DMS153 (cell line): ENCODE measurements around the gene HNRNPA3.
"Not testable (repeated sequence)": the region's sequence is repeated elsewhere in the genome, so short reads cannot be mapped to it uniquely, and the experiment has no call there.

Experiments
- DNase-seq: peaks from one replicate; lab custom pipeline; 2025; lab: John Stamatoyannopoulos, UW

The HNRNPA3 gene

GRCh38 chr2:177234267-177234666, 21.7 kb downstream of the HNRNPA3 start:
- no peak for DNase-seq

DNA sequence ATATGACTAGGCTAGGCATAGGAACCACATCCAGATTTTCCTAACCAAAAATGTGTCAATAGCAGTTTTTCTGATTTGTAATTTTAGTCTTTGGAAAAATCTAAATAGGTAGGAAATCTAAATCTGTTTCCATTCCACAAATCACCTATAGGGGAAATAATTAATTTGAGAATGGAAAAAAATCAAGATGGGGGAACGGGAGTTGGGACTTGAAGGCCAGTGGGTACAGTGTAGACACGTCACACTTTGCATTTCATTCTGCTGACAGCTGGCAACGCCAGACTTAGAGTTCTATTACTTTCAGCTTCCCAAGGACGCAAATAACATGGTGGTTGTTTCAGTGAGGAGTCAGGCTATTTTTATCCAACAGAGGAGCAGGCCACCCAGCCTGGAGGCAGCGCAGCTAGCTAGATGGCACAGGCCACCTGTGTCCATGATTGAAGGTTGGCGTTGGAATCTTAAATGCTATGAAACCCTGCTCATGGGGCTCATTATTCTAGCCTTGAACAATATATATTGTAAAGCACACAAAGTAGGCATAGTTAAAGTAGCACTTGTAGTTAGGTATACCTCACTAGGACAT, 23.4 kb downstream of the HNRNPA3 start:
- no peak for DNase-seq

GRCh38 chr2:177237932-177238331, 25.3 kb downstream of the HNRNPA3 start:
- DNase-seq = no peak

DNA sequence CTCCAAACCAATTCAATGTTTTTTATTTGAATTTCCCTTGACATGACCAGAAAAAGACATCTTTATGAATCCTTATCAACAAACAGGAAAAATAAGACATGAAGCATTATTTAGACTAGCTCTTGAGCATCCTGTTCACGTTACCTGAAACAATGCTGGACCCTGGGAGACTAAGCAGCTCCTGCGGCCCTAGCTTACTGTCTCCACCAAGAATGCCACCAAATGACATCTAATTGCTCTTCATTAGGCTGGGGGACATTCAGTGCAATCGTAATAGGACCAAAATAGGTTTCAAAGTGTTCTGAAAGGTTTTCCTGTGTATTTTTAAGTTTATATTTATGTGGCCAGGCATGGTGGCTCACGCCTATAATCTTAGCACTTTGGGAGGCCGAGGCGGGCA, 26.5 kb downstream of the HNRNPA3 start:
- DNase-seq = no peak

- DNase-seq = peak; percentile 86
These were observed 27.5 kb downstream of the HNRNPA3 start for GRCh38 chr2:177239932-177240630.

DNA sequence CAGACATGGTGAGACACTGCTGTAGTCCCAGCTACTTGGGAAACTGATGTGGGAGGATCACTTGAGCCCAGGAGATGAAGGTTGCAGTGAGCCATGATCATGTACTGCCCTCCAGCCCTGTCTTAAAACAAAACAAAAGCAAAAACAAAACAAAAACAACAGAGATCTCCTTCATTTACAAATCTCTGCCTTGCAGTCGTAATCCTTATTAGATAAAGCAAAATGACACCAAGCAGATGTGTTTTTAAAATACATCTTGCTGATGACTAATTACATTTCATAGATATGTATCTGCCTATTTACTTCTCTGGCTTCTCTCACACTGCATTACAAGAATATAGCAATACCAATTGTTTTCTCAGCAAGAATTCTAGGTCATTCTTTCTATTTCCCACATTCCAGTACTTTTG, 29.1 kb downstream of the HNRNPA3 start:
- no peak for DNase-seq

DNA sequence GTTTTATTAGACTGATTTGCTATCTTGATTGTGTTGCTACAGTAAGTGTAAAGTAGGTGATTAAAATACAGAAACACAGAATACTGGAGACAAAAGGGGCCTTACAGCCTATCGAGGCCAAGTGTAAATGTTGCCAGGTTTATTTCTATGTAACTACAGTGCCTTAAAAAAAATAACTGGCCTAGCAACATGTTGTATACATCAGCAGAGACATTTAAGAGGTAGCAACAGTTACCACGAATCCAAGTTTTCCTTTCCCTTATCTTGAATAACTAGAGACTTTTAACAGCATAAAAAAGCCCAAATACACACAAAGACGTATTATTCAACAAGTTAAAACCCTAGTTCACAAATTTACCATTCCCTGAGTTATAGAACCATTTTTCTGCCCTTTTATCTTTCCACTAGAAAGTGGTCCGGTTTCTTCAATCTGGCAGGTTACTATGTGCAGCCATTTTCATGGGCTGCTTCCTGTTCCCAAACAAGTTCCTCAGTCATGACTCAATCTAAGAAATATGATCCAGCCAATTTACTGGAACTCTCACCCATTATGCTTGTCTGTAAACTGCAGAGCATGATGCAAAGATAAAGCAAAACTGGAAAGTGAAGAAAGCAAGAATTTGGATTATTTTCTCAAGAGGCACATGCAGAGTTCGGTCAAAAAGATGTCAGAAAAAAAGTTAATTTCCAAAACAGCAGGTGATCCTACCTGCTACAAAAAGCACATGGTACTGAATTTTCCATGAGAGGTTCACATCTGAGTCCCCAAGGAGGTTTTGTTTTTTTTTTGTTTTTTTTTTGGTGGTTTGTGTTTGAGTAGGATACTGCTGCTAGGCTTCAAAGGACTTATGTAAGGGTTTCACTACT, 29.8 kb downstream of the HNRNPA3 start:
- peak; percentile 63 for DNase-seq

DNA sequence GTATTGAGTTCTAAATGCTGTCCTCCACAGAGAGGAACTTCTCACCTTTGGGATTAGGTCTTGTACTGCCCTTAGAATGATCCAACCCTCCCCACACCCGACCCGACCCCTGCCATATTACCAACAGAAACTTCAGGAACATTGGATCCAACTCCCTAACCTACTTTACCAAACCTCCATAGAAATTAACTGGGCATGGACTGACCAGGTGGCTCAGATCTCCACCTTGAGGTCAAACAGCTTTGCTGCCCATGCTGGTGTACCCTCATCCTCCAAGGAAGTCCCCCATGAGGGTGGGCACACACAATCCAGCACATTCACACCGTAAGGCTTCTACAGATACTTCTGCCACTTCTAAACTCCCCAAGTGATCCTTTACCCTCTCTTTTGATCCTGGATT, 30.5 kb downstream of the HNRNPA3 start:
- DNase-seq = no peak

GRCh38 chr2:177243476-177243875, 30.9 kb downstream of the HNRNPA3 start:
- DNase-seq = no peak

DNA sequence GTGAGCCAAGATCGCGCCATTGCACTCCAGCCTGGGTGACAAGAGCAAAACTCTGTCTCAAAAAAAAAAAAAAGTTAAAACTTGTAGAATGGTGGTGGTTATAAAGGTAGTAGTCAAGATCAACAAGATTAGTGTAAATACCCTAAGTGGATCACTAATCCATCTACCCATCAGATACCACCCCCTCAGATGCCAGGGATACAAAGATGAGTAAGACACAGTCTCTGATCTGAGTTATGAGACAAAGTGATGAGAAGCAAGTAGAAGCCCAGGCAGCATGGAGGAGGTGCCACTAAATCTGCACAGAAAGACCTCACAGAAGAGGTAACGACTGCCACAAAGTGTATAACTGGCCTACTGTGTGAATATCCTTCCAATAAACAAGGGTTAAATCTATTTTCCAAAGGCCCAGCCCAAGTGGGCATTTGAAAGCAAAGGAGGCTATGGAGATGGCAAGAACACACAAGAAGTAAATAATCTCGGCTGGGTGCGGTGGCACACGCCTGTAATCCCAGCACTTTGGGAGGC, 31.7 kb downstream of the HNRNPA3 start:
- no peak for DNase-seq

DNA sequence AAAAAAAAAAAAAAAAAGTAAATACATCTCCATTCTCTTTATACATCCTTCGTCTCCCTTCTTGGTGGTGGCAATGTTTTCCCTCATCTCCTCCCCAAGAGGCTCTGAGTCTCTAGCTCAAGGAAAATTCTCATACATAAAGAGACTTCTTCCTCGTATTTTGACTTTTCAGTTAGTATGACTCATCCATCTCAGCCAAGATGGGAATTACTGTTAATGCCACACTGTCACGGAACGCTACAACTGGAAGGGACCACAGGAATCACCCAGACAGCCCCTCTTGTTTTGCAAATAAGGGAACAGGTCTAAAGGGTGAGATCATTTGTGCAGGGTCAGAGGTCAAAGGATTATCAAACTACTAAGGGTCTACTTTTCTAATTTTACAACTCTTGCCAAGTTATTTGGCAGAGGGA, 32.4 kb downstream of the HNRNPA3 start:
- no peak for DNase-seq

DNA sequence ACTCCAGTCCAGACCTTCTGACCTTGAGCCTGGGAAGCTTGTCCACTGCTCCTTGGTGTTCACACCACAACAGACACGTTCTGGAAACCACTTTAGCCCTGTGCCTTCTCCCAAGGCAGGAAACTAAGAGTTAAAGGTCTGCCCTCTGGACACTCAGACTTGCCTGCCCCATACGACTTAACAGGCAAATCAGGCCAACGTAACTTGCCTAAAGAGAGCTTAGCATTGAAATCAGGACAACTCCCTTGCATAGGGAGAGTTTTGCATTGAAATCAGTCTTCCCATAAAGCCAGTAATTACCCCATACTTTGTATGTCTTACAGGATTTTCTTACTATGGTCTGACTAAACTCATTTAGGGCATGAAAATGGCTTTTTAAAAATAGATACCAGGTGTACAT, 33.4 kb downstream of the HNRNPA3 start:
- no peak for DNase-seq

GRCh38 chr2:177246523-177247030, 34.0 kb downstream of the HNRNPA3 start:
- not testable (repeated sequence) for DNase-seq

DNA sequence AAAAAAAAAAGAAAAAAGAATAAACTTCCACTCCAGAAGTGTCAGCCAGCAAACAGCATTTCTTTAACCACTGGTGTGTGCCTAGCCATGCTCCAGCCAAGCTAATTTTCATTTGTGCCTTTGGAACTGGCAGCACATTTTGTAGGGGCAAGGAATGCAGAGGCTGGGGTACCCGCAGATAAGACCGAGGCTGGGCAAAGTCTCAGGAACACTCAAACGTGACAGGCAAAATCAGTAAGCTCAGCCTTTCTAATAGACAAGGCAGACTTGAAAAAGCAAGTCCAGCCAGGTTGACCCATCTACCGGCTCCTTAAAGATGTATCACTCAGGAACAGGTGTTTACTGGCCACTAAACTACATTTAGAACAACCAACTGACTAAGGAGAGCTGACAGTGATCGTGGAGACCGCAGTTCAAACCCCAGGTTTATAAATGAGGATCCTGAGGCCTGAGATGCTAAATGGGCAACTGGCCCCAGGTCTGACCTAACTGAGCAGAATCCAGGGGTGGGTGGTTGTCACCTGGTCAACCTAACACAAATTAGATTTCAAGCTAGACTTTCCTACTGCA, 35.2 kb downstream of the HNRNPA3 start:
- DNase-seq = no peak

- no peak for DNase-seq
These were observed 36.4 kb downstream of the HNRNPA3 start for GRCh38 chr2:177249038-177249437.

GRCh38 chr2:177250461-177250860, 37.9 kb downstream of the HNRNPA3 start:
- no peak for DNase-seq

GRCh38 chr2:177251165-177251542, 38.6 kb downstream of the HNRNPA3 start:
- DNase-seq = no peak

DNA sequence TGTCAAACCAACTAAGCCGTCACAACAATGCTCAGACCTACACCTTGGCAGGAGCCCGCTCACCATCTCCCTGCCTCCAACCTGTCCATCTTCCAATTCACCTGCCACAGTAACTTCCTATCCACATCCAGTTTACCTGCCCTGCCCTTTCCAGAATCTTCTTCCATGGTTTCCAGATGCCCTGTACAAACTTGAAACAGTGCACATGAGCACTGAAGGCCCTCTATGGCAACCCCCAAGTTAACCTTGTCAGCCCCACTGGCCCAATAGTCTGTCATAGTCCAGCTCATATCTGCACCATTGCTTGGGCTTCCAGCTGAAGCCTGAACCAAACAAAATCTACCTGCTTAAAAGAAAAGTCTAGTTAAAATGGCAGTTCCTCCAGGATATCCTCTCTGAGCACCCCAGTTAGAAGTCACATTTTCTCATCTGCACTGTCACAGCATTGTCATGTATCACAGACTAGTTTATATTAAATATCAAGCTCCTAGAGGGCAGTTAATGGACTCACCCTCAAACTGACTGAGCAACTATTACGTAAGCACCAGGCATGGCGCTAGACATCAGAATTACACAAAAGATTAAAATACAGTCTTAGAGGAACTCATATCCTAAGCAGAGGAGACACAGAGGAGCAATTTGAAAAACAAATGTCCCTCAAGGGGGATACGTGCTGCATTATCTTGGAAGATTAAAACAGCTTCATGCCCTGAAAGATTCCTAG, 40.4 kb downstream of the HNRNPA3 start:
- DNase-seq = no peak

GRCh38 chr2:177253704-177254103, 41.1 kb downstream of the HNRNPA3 start:
- no peak for DNase-seq

DNA sequence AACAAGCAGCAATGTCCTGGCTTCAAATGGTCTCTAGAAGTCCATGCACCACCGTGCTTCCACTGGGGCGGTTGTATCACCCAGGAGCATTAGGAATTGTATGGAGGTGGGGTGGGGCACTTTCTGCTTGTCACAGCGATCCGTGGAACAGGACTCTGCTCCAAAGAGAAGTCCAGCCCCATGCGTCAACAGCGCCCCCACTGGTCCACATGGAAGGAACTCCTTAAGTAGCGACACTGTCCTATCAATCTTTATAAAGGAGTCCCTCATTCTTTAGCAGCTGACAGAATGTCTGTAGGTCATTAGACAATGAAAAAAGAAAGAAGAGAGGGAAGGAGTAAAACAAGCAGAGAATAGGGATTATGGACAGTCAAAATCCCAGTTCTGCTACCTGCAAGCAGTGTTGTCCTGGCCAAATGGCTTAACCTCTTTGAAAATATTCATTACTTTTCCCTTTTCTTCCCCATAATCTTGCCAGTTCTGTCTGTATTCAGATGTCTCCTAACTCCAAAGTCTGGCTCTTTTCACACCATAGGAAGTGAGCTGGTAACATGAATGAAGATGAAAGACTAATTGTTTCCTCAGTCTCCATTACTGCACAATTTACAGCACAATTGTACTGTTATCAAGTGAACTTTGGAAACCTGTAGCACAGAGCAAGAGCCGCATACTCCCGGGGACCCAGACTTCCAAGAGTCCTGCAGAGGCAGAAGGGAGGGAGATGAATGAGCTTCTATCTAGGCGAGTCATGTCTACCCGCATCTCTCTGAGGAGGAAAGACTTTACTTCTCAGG, 42.0 kb downstream of the HNRNPA3 start:
- DNase-seq = no peak

GRCh38 chr2:177255227-177255601, 42.6 kb downstream of the HNRNPA3 start:
- DNase-seq = no peak
